K562 (cell line): ENCODE results near the gene LYPLA2. TPM values are rescaled to one million over a fixed set of nuclear protein-coding genes. Genes with fewer than 3 reads are reported as not detected.
A peak's percentile ranks its signal among the peaks of the same experiment; 100 is the strongest.

Experiments
- ATAC-seq: fragments of 200-7000 bp; cut with Tn5 transposase; 3 replicates; pipeline ENCODE4 v1.9.1; 2020; ENCODE audit warnings: moderate library complexity
- BruUV-seq: library from RNA; stranded (reverse); fragments of 400-500 nt; replicated peaks from 2 replicates; lab custom pipeline; 2021; lab: Mats Ljungman, UMichigan
- CTCF ChIA-PET: fragments of 300-600 bp; formaldehyde crosslinking; extraction: SDS; loops from one replicate; lab custom pipeline; 2021; ENCODE audit warnings: low intra/inter-chr PET ratio; lab: Yijun Ruan, JAX
- POLR2A ChIA-PET: fragments of 300-600, 350-650 bp; sonication (Branson Sonifier 250); formaldehyde crosslinking; extraction: SDS; loops from one replicate; lab custom pipeline; 2021; ENCODE audit warnings: antibody characterized with exemption, inconsistent platforms; lab: Yijun Ruan, JAX
- DNase-seq, 4 experiments: peaks; one replicate each; pipeline versions ENCODE4 v3.0.0 to v3.0.0-alpha.2; 2011 to 2018; ENCODE audit warnings: low spot score in 3 of 4, mixed read lengths in 3 of 4; ENCODE audit errors: extremely low read depth in 1 of 4
- FAIRE-seq: peaks from 2 replicates; lab custom pipeline; 2011; peaks lifted over from hg19 to GRCh38; lab: Jason Lieb, UNC
- H2AFZ ChIP-seq: 2 replicates; pipeline ENCODE4 v1.6.0; 2011; ENCODE audit warnings: low read depth, low read length, control low read depth, inconsistent platforms
- H3K27ac ChIP-seq: fragments of 200-600 bp; 3 replicates; pipeline ENCODE4 v1.8.0; 2011; ENCODE audit warnings: low read depth, mild to moderate bottlenecking, control low read depth, inconsistent platforms, low read length, moderate library complexity, mixed read lengths; ENCODE audit errors: extremely low read depth
- H3K27me3 ChIP-seq, 2 experiments: fragments of 300-600 bp in 1 of 2; 2 replicates in 1 of 2; 3 replicates in 1 of 2; pipeline versions ENCODE4 v1.6.0 to v1.8.0; 2011; ENCODE audit warnings: inconsistent platforms in 2 of 2, low read length in 2 of 2, mild to moderate bottlenecking in 1 of 2, mixed read lengths in 1 of 2, moderate library complexity in 1 of 2; ENCODE audit not compliant: control insufficient read depth in 2 of 2, insufficient read depth in 2 of 2
- H3K36me3 ChIP-seq: fragments of 300-600 bp; 3 replicates; pipeline ENCODE4 v1.8.0; 2011; ENCODE audit warnings: mild to moderate bottlenecking, low read length, inconsistent platforms; ENCODE audit not compliant: control insufficient read depth, insufficient read depth
- H3K4me1 ChIP-seq, 2 experiments: fragments of 200-600 bp in 1 of 2; replicated peaks in 1 of 2; 2 replicates in 1 of 2; 3 replicates in 1 of 2; pipeline versions ENCODE4 v1.5.1 to v1.8.0; 2011; ENCODE audit warnings: inconsistent platforms in 2 of 2, low read length in 2 of 2, mild to moderate bottlenecking in 1 of 2, mixed read lengths in 1 of 2, moderate library complexity in 1 of 2; ENCODE audit not compliant: control insufficient read depth in 2 of 2, insufficient read depth in 2 of 2
- H3K4me2 ChIP-seq: 2 replicates; pipeline ENCODE4 v1.6.1; 2011; ENCODE audit warnings: low read length, control low read depth, inconsistent platforms, mixed read lengths; ENCODE audit not compliant: insufficient read depth
- H3K4me3 ChIP-seq: fragments of 200-600 bp; sonication (generic), shearing (Covaris generic); 2 replicates; pipeline ENCODE4 v1.5.1; 2016; ENCODE audit warnings: control low read depth, inconsistent platforms
- H3K79me2 ChIP-seq: fragments of 200-600 bp; 3 replicates; pipeline ENCODE4 v1.8.0; 2011; ENCODE audit warnings: low read length, inconsistent platforms; ENCODE audit not compliant: control insufficient read depth, insufficient read depth
- H3K9ac ChIP-seq, 2 experiments: 2 replicates each; pipeline versions ENCODE4 v1.6.0 to v1.6.1; 2011; ENCODE audit warnings: low read depth in 2 of 2, low read length in 2 of 2, control low read depth in 1 of 2, inconsistent platforms in 1 of 2, mild to moderate bottlenecking in 1 of 2, mixed read lengths in 1 of 2; ENCODE audit not compliant: insufficient read depth in 1 of 2
- H3K9me1 ChIP-seq: one replicate; pipeline ENCODE4 v1.6.0; 2011; ENCODE audit warnings: inconsistent platforms, mild to moderate bottlenecking, low read length, moderate library complexity; ENCODE audit not compliant: control insufficient read depth, insufficient read depth
- H3K9me3 ChIP-seq: replicated peaks from 2 replicates; pipeline ENCODE4 v1.5.1; 2011; ENCODE audit warnings: low read depth, low read length, inconsistent platforms; ENCODE audit not compliant: control insufficient read depth, insufficient read depth
- H4K20me1 ChIP-seq: replicated peaks from 2 replicates; pipeline ENCODE4 v1.6.1; 2011; ENCODE audit warnings: low read length, inconsistent platforms, mixed read lengths; ENCODE audit not compliant: control insufficient read depth, insufficient read depth
- ILF3 ChIP-seq: fragments of 450-650 bp; IDR thresholded peaks from 2 replicates; pipeline ENCODE4 v1.6.1; 2018; ENCODE audit warnings: antibody characterized with exemption, mild to moderate bottlenecking, moderate library complexity, borderline replicate concordance
- MAFF ChIP-seq: IDR thresholded peaks from 2 replicates; pipeline ENCODE4 v1.6.1; 2012; ENCODE audit warnings: low read length, improper control_type of control experiment
- MAFG ChIP-seq: fragments of 450-650 bp; conservative IDR thresholded peaks from 2 replicates; pipeline ENCODE4 v1.6.1; 2016; ENCODE audit warnings: missing genetic modification characterization, missing compliant biosample characterization
- MAFK ChIP-seq: IDR thresholded peaks from 2 replicates; pipeline ENCODE4 v1.6.1; 2011; ENCODE audit warnings: low read length, improper control_type of control experiment
- PHF8 ChIP-seq: fragments of 200-600 bp; sonication (generic); IDR thresholded peaks from 2 replicates; pipeline ENCODE4 v1.6.1; 2012; ENCODE audit warnings: mixed run types, mild to moderate bottlenecking, inconsistent platforms, low read length, moderate library complexity, borderline replicate concordance
- SIN3B ChIP-seq: fragments of 450-650 bp; IDR thresholded peaks from 2 replicates; pipeline ENCODE4 v1.6.1; 2017; ENCODE audit warnings: low read depth, mild to moderate bottlenecking, moderate library complexity
- whole genome bisulfite sequencing: fragments of 100-300 bp; shearing (Covaris generic); methylation state at CpG from one replicate; pipeline ENCODE4 v1.1.6; 2016; ENCODE audit warnings: low coverage, mixed read lengths; ENCODE audit not compliant: insufficient coverage; ENCODE audit errors: missing lambda C conversion rate; 5-methylcytosine and 5-hydroxymethylcytosine counted together
- in situ Hi-C: fragments of 300-500 bp; cut with MboI; formaldehyde crosslinking; loops from 4 replicates; pipeline ENCODE4 v1.15.0; 2018; ENCODE audit warnings: inconsistent platforms, mixed read lengths
- intact Hi-C: fragments of 100-400 bp; cut with micrococcal nuclease; formaldehyde crosslinking; loops from 2 replicates; pipeline ENCODE4 v1.14.2; 2022
- polyA plus RNA-seq, 8 experiments: library from polyadenylated mRNA; depleted of rRNA in 4 of 8; stranded (reverse) in 5 of 8; unstranded in 3 of 8; fragments of >200 nt; fragmentation: Nextera tagmentation in 2 of 8; fragmentation: Illumina TruSeq in 1 of 8; extraction: Ambion mirVana in 2 of 8; extraction: Trizol in 1 of 8; gene quantifications; 2 replicates each; pipeline versions ENCODE4 v1.2.1 to v1.2.3, GENCODE V29; 2011 to 2014; ENCODE audit warnings: inconsistent platforms in 1 of 8, missing spikeins in 1 of 8
- total RNA-seq, 7 experiments: library from RNA; depleted of rRNA in 6 of 7; stranded (reverse); fragments of >200 nt in 6 of 7; fragmentation: Illumina TruSeq in 2 of 7; extraction: Trizol in 2 of 7; gene quantifications; 2 replicates each; pipeline versions ENCODE4 v1.2.1 to v1.2.3, GENCODE V29; 2011 to 2021; ENCODE audit warnings: low replicate concordance in 1 of 7
- TF ChIP-seq, protein P1 (sequence below): sonication (generic); formaldehyde crosslinking; IDR thresholded peaks from 2 replicates; pipeline ENCODE4 v1.8.1; 2023; ENCODE audit warnings: missing genetic modification reagents, mild to moderate bottlenecking, borderline replicate concordance
- TF ChIP-seq, protein P2 (sequence below): fragments of 250-450 bp; sonication (Bioruptor Pico); IDR thresholded peaks from 2 replicates; pipeline ENCODE4 v1.9.0; 2021; ENCODE audit warnings: mild to moderate bottlenecking
- TF ChIP-seq, protein P3 (sequence below): sonication (generic); formaldehyde crosslinking; IDR thresholded peaks from 2 replicates; pipeline ENCODE4 v1.8.0; 2022; ENCODE audit warnings: mild to moderate bottlenecking, missing genetic modification reagents
- TF ChIP-seq, protein P4 (sequence below): fragments of 200-800 bp; sonication (Bioruptor generic); IDR thresholded peaks from 2 replicates; pipeline ENCODE4 v1.6.1; 2017; ENCODE audit warnings: missing genetic modification characterization, missing compliant biosample characterization

LYPLA2 gene
- total and polyA plus RNA-seq, 9 of the 15 experiments (the other 6 are each of a cell fraction or from before 2014, with no cell fraction given) = 3.9 to 128 (median 60.1) TPM

DNA sequence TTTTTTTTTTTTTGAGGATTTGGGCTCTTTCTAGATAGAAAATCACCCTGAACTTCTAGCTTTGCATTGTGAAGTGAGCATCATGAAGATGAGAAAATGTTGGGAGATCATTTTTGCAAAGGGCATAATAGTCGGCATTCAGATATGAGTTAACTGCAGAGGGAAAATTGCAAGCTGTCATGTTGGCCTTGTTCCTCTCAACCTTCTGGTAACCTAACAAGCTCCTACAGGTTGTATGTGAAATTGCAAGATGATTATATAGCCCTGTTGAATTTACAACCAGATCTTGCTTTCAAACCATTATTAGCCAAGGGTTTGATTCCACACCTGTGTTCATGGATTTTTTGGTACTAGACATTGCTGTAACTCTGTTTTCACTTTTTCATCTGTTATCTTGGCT, 45.4 kb upstream of the LYPLA2 start:
- Histone ChIP-seq H3K9me3 (no peaks in the 10 kb centered on the region), H3K4me3 (peak overlapping the region; percentile 96; the same call in 1 of the 2 replicates), H3K9ac (peak overlapping the region in 1 of 2 experiments; percentile 82; a peak in 1 of 4 replicates), H4K20me1 (peaks cover 30% of the 10 kb centered on the region), H3K36me3 (peaks cover 54% of the 10 kb centered on the region), H2AFZ (no peak overlapping the region), H3K4me2 (peak overlapping the region; percentile 15; the same call in 1 of the 2 replicates), H3K4me1 (peaks cover 23 to 36% of the 10 kb centered on the region in 2 experiments), H3K27ac (no peak overlapping the region), H3K27me3 (no peaks in the 10 kb centered on the region), H3K79me2 (peaks cover 81% of the 10 kb centered on the region), H3K9me1 (no peaks in the 10 kb centered on the region)
- ChIA-PET POLR2A (interaction anchor here (0.6 to 3.4 kb wide), 17 partner anchors 9 to 1102 kb away, joined by 3 to 15 read pairs (median 3); partner anchors contain the start of genes C1QC, PNRC2 and RPL11), CTCF (interaction anchor here (0.7 kb wide), 2 partner anchors 17 to 1284 kb away, joined by 3 to 7 read pairs; no protein-coding TSS in a partner anchor)
- intact Hi-C loops (no loop called here), in situ Hi-C loops (no loop called here)
- no TSS peak for BruUV-seq
- 50% methylated on average over 1 of the region's 1 CpG for WGBS
- FAIRE-seq (peak; percentile 51), ATAC-seq (peak; percentile 38), DNase-seq (peak; percentile 50 to 64 (median 58))
- TF ChIP-seq, protein P1, sequence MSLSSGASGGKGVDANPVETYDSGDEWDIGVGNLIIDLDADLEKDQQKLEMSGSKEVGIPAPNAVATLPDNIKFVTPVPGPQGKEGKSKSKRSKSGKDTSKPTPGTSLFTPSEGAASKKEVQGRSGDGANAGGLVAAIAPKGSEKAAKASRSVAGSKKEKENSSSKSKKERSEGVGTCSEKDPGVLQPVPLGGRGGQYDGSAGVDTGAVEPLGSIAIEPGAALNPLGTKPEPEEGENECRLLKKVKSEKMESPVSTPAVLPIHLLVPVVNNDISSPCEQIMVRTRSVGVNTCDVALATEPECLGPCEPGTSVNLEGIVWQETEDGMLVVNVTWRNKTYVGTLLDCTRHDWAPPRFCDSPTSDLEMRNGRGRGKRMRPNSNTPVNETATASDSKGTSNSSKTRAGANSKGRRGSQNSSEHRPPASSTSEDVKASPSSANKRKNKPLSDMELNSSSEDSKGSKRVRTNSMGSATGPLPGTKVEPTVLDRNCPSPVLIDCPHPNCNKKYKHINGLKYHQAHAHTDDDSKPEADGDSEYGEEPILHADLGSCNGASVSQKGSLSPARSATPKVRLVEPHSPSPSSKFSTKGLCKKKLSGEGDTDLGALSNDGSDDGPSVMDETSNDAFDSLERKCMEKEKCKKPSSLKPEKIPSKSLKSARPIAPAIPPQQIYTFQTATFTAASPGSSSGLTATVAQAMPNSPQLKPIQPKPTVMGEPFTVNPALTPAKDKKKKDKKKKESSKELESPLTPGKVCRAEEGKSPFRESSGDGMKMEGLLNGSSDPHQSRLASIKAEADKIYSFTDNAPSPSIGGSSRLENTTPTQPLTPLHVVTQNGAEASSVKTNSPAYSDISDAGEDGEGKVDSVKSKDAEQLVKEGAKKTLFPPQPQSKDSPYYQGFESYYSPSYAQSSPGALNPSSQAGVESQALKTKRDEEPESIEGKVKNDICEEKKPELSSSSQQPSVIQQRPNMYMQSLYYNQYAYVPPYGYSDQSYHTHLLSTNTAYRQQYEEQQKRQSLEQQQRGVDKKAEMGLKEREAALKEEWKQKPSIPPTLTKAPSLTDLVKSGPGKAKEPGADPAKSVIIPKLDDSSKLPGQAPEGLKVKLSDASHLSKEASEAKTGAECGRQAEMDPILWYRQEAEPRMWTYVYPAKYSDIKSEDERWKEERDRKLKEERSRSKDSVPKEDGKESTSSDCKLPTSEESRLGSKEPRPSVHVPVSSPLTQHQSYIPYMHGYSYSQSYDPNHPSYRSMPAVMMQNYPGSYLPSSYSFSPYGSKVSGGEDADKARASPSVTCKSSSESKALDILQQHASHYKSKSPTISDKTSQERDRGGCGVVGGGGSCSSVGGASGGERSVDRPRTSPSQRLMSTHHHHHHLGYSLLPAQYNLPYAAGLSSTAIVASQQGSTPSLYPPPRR (CRISPR knock-in tag) = no peak
- TF ChIP-seq, protein P2, sequence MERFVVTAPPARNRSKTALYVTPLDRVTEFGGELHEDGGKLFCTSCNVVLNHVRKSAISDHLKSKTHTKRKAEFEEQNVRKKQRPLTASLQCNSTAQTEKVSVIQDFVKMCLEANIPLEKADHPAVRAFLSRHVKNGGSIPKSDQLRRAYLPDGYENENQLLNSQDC (CRISPR knock-in tag) = 0 out of 2 replicates have a peak, but pooled peaks have one; percentile 1
- TF ChIP-seq ILF3 (no peak), MAFG (tag) (peak; percentile 80), PHF8 (no peak), SIN3B (no peak), MAFK (peak; percentile 68), MAFF (peak; percentile 58)
- TF ChIP-seq, protein P3, sequence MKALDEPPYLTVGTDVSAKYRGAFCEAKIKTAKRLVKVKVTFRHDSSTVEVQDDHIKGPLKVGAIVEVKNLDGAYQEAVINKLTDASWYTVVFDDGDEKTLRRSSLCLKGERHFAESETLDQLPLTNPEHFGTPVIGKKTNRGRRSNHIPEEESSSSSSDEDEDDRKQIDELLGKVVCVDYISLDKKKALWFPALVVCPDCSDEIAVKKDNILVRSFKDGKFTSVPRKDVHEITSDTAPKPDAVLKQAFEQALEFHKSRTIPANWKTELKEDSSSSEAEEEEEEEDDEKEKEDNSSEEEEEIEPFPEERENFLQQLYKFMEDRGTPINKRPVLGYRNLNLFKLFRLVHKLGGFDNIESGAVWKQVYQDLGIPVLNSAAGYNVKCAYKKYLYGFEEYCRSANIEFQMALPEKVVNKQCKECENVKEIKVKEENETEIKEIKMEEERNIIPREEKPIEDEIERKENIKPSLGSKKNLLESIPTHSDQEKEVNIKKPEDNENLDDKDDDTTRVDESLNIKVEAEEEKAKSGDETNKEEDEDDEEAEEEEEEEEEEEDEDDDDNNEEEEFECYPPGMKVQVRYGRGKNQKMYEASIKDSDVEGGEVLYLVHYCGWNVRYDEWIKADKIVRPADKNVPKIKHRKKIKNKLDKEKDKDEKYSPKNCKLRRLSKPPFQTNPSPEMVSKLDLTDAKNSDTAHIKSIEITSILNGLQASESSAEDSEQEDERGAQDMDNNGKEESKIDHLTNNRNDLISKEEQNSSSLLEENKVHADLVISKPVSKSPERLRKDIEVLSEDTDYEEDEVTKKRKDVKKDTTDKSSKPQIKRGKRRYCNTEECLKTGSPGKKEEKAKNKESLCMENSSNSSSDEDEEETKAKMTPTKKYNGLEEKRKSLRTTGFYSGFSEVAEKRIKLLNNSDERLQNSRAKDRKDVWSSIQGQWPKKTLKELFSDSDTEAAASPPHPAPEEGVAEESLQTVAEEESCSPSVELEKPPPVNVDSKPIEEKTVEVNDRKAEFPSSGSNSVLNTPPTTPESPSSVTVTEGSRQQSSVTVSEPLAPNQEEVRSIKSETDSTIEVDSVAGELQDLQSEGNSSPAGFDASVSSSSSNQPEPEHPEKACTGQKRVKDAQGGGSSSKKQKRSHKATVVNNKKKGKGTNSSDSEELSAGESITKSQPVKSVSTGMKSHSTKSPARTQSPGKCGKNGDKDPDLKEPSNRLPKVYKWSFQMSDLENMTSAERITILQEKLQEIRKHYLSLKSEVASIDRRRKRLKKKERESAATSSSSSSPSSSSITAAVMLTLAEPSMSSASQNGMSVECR (CRISPR knock-in tag) = no peak
- TF ChIP-seq, protein P4, sequence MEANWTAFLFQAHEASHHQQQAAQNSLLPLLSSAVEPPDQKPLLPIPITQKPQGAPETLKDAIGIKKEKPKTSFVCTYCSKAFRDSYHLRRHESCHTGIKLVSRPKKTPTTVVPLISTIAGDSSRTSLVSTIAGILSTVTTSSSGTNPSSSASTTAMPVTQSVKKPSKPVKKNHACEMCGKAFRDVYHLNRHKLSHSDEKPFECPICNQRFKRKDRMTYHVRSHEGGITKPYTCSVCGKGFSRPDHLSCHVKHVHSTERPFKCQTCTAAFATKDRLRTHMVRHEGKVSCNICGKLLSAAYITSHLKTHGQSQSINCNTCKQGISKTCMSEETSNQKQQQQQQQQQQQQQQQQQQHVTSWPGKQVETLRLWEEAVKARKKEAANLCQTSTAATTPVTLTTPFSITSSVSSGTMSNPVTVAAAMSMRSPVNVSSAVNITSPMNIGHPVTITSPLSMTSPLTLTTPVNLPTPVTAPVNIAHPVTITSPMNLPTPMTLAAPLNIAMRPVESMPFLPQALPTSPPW (CRISPR knock-in tag) = 0 out of 2 replicates have a peak, but pooled peaks have one; percentile 20
